ENCODE data around the gene ERC2.

Gene ERC2

GRCh38 chr3:55966566-55966965 lies 501.7 kb downstream of the ERC2 start:
- DNase-seq = no peak

GRCh38 chr3:55965776-55966175 lies 502.5 kb downstream of the ERC2 start:
- no peak for DNase-seq

GRCh38 chr3:55964491-55964985 lies 503.7 kb downstream of the ERC2 start:
- DNase-seq = no peak

- no peak for DNase-seq
Measured at GRCh38 chr3:55963601-55964000, 504.7 kb downstream of the ERC2 start.

GRCh38 chr3:55959471-55960080 lies 508.7 kb downstream of the ERC2 start:
- no peak for DNase-seq

- DNase-seq = no peak
Measured at GRCh38 chr3:55958605-55959004, 509.7 kb downstream of the ERC2 start.

GRCh38 chr3:55955891-55956477 lies 512.3 kb downstream of the ERC2 start:
- DNase-seq = no peak

GRCh38 chr3:55951388-55951787 lies 516.9 kb downstream of the ERC2 start:
- DNase-seq = no peak

- no peak for DNase-seq
Measured at GRCh38 chr3:55947406-55947805, 520.9 kb downstream of the ERC2 start.

- no peak for DNase-seq
Measured at GRCh38 chr3:55946574-55947160, 521.6 kb downstream of the ERC2 start.

GRCh38 chr3:55942868-55943267 lies 525.4 kb downstream of the ERC2 start:
- DNase-seq = no peak

- DNase-seq = no peak
Measured at GRCh38 chr3:55939287-55939686, 529.0 kb downstream of the ERC2 start.

GRCh38 chr3:55937301-55937700 lies 531.0 kb downstream of the ERC2 start:
- DNase-seq = no peak

GRCh38 chr3:55936549-55937052 lies 531.7 kb downstream of the ERC2 start:
- DNase-seq = no peak

GRCh38 chr3:55935241-55935640 lies 533.0 kb downstream of the ERC2 start:
- DNase-seq = no peak

GRCh38 chr3:55934771-55935170 lies 533.5 kb downstream of the ERC2 start:
- no peak for DNase-seq

GRCh38 chr3:55929154-55929869 lies 539.0 kb downstream of the ERC2 start:
- DNase-seq = no peak

GRCh38 chr3:55923626-55924025 lies 544.6 kb downstream of the ERC2 start:
- DNase-seq = no peak

GRCh38 chr3:55923207-55923606 lies 545.1 kb downstream of the ERC2 start:
- DNase-seq = no peak

GRCh38 chr3:55912880-55913279 lies 555.4 kb downstream of the ERC2 start:
- no peak for DNase-seq

- no peak for DNase-seq
Measured at GRCh38 chr3:55911266-55911665, 557.0 kb downstream of the ERC2 start.

- DNase-seq = no peak
Measured at GRCh38 chr3:55910543-55910942, 557.7 kb downstream of the ERC2 start.

- no peak for DNase-seq
Measured at GRCh38 chr3:55909373-55909772, 558.9 kb downstream of the ERC2 start.

- no peak for DNase-seq
Measured at GRCh38 chr3:55907616-55908015, 560.7 kb downstream of the ERC2 start.

Measured in activated naive CD4-positive, alpha-beta T cell treated with Interleukin-2 at 50 U/mL for 16 hours (primary cell).